ENCODE data around the gene JAKMIP3.

Gene JAKMIP3

DNA sequence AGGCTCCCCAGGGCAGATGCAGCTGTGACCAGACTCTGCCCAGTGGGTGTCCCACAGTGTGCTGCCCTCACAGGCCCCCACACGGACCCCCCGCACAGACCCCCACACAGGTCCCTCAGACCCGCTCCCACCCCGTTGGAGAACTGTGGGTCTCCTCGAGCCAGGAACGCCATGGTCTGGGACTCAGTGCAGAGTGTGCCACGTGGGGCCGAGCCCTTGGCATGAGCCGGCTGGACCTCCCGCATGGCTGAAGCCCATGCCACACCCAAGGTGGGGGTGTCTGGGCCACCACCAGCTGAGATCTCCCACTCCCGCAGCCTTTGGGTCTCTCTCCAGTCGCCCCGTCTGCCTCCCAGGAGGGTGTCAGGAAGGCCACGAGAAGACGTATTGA, 34.3 kb downstream of the JAKMIP3 start:
- no peak for DNase-seq

DNA sequence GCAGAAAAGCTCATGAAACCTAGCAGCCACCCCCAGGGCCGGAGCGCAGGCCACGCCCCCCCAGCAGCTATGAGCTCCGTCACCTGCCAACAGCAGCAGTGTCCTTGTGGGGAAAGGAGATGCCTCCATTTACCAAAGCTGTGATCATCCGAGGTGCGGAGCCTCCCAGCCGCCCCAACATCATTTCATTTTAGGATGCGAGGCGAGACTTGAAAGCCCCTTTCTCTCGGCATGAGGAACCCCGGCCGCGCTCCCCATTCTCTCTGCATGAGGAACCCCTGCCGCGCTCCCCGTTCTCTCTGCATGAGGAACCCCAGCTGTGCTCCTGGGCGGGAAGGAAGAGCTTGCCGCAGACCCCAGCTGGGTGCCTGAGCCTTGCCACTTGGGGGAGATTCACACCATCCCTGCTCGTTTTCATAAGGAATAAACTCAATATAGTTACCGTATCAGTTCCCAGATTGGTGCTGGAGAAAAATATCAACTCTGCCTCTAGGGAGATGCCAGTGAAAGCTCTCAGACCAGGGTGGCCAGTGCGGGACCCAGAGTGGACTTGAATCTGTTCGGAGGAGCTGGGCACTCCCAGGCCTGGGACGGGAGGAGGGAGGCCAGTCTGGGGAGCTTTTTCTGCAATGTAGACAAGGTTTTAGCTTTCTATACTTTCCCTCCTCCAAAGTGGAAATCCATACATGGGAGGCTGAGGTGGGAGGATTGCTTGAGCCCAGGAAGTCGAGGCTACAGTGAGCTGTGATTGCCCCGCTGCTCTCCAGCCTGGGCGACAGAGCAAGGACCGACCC, 35.0 kb downstream of the JAKMIP3 start:
- no peak for DNase-seq

DNA sequence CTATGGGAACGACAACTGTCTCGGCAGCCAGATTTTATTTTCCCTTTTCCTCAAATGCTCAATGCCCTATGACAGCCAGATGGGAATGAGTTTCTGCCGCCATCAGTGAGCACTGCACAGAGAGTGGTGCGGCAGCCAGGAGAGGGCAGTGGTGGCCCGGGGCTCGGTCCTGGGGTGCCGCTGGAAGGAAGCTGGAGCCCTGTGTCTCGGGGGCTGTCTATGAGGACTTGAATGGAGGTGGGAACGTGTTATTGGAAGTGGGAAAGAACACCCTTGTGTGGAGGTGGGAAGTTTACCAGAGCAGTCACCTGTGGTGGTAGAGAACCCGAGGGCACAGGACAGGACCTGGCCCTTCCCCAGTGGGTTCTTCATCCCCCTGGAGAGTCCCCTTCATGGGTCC, 35.8 kb downstream of the JAKMIP3 start:
- no peak for DNase-seq

DNA sequence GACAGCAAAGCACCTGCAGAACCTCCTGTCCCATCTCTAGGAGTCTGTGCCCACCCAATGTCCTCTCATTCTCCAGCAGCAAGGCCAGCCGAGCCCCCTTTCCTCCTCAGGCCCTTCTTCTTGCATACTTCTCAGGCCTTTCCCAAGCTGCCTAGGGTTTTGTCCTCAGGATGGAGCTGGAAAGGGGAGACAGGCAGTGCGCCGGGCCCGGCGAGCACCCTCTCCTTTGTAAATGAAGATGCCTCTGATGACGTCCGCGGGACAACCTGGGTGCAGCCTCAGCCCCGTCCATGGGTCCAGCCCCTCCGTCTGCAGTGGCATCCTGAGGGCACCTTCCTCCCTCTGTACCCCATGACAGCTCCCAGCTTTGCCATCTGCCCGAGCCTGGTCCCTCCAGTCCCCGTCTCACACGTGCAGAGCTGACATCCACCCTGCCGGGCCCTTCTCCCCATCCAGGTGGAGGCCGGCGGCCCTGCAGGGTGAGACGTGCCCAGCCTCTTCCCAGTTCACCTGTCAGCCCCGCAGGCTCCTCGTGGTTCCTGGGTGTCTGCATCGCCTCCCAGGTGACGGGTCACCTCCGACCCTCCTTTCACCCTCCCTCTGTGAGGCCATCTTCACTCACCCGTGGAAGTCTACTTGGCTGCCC, 36.4 kb downstream of the JAKMIP3 start:
- DNase-seq: no peak

DNA sequence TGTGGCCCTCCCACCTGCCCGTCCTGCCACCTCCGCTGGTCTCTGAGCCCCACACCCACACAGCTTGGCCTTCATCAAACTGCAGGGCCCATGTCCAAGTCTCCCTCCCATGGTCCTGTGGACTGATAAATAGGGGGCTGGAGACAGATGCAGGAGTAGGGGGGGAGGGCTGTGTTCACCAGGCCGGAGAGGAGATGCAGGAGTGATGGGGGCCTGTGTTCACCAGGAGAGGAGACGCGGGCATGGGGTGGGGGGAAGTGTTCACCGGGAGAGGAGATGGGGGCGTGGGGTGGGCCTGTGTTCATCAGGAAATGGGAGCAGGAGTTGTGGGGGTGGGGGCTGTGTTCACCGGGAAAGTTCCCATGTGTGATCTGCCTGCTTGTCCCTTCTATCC, 37.0 kb downstream of the JAKMIP3 start:
- DNase-seq: no peak

DNA sequence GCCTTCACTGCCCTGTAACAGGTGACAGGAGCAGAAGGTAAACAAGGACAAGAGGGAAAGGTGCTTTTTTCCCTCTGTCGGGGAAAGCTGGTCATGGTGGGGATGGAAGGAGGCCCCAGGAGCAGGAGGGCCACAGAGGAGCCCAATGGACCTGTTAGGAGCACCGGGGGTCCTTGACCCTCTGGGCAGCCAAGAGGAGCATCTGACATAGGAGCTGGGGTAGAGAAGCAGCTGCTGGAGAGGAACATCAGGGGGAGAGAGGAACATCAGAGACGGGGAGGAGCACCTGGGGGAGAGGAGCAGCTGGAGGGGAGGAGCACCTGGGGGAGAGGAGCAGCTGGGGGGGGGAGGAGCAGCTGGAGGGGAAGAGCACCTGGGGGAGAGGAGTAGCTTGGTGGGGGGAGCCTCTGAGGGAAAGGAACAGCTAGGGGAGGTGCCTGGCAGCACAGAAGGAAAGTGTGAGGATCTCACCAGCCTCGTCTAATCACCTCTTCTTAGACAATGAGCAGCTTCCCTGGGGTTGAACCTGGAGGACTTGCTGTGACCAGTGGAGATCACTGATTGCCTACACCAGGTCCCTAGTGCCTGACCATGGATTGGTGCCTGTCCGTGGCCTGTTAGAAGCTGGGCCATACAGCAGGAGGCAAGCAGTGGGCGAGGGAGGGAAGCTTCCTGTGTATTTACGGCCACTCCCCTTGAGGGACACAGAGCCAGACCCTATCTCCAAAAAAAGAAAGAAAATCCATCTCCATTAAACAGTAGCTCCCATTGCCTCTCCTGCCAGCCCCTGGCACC, 37.6 kb downstream of the JAKMIP3 start:
- no peak for DNase-seq

DNA sequence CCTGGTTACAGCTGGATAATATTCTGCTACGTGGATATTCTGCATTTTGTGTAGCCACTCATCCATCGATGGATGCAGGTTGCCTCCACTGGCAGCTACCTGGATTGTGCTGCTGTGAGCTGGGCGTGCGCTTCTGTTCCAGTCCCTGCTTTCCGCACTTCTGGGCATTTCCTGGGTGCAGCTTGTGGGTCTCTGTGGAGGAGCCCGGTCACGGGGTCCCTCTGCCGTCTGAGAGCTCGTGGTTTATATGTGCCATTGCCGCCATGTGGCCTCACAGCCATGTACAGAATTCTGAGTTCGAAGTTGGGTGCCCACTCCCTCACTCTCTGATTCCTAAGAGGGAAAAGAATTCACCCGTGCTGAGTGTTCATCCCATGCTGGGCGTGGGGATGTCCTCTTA, 38.3 kb downstream of the JAKMIP3 start:
- no peak for DNase-seq

DNA sequence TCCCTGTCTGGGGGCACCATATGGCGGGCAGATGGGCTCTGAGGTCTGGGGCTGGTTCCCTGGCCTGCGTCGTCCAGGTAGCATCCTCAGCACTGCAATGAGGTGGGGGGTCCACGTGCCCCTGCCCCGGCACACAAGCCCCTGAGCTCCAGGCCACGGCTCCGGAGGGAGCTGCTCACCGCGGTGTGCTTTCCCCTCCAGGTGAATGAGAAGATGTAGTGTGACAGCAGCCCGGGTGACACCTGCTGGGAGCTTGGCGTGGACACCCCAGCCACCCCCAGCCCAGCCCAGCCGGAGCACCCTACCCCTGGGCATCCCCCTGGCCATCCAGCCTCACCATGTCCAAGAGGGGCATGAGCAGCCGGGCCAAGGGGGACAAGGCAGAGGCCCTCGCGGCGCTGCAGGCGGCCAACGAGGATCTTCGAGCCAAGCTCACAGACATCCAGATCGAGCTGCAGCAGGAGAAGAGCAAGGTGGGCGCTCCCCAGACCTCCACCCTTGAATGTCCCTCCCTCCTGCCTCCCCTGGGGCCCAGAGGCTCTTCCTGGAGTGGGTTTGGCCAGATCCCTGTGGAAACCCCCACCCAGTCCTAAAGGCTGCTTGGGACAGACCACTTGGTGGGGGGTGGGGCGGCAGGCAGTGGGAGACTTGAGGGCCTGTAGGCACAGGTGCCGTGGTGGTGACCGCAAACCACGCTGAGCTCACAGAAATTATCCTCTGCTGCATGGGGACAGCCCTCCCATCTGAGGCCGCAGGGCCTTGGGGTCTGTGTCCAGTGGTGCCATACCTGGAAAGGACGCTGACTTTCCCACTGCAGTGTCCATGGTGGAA, 38.9 kb downstream of the JAKMIP3 start:
- no peak for DNase-seq

DNA sequence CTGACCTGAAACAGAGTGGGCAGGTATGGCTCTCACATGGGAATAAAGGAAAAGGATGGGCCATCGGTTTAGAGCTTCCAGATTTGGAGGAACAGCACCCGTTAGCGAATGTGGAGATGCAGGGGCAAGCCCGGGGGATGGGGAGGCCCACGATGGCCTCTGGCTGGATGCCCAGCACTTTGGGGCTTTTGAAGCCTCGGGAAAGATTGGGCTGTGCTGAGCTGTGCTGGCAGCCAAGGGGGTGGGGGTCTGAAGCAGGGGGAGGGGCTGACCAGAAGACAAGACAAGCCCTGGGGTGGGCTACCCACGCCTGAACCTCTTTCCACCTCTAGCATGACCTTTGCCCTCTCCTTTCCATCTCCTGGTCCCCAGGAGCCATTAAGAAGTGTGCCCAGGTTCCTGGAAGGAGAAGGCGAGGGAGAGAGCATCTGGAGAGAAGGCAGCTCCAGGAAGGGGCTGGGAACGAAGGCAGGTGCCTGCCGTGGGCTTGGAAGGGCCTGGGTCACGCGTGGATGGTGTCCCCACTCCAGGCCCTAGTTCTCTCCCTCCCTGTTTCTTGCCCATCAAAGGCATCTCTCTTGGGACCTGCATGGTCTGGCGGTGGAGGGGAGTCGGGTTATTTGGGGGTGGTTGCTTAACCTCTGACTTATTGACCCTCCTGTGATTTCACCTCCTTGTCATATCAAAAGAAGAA, 39.7 kb downstream of the JAKMIP3 start:
- DNase-seq: no peak

DNA sequence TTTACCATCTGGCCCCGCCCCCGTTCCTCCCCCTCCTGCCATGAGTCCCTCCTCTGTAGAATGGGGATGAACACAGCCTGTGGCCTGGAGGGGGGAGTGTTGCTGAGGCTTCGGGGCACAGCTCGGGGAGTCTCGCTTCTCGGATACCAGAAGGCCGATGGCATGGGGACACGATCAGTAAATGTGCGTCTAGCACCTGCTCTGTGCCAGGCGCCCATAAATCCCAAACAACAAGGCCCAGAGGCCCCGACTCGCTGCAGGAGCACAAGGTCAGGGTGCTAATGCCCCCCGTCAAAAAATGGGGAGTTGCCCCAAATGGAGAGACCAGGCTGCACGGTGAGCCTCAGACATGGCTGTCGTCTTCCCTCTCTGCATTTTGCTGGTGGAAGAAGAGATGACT, 40.7 kb downstream of the JAKMIP3 start:
- DNase-seq: no peak

DNA sequence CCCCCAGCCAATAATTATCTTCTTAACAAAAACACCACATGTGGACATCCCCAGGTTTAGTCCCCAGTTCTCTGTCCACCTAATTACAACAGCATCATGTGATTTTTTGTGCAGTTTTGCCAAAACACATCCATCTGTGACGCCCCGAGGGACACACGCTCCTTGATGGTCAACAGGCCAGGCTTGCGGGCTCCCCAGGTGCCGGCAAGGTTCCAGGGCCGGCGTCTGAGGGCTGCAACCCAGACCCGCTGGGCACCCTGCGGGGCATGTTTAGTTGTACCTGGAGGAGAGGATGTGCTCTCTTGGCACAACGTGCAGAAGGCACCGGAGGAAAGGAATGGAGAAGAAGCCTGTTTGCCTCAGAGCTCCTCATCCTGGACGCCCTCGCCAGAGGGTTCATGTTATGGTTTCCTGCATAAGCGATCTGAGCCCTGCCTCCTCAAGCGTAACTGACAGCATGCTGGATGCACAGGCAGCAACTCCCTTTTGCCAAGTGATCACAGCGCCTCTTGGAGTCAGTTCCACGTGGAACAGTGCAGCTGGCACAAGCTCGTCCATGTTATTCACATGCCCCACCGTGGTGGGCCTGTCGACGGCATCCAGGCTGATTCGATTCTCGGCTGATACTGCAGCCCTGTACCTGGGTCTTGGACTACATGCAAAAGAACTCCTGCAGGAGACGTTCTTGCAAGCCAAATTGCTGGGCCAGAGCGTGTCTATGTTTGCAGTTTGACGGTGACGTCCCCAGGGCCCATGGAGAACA, 41.6 kb downstream of the JAKMIP3 start:
- peak; percentile 17 for DNase-seq

DNA sequence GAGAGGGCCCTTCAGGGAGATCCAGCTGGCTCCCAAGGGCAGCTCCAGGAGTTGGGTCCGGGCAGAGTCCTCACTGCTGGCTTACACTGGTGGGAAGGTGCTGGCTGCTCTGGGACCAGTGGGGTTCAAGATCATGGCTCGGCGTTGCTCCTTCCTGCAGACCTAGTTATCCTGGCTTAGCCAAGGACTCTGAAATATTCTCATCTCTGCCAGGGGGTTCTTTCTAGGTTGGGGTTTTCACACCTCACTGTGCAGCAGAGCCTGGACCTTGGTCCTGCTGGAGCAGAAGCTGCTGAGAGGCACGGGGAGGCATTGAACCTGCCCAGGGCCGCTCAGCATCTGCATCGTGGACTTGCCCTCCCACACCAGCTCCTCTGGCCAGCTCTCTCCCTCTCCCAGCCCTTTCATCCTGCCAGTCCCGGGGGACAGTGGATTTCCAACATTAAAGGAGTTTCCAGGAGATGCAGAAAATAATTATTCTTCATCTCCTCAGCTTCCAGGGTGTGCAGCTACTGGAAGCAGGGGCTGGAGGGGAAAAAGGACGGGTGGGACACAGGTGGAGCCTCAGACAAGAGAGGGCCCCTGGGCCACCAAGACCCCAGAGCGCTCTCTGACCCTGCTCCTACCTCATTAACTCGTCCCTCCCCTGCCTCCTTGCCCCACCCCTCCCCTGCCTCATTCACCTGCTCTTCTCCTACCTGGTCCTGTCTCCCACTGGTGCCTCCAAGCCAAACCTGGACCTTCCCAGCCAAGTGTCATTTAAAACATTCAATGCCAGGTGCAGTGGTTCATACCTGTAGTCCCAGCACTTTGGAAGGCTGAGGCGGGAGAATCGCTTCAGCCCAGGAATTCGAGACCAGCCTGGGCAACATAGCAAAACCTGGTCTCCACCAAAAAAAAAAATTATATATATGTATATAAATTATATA, 42.5 kb downstream of the JAKMIP3 start:
- DNase-seq: no peak

DNA sequence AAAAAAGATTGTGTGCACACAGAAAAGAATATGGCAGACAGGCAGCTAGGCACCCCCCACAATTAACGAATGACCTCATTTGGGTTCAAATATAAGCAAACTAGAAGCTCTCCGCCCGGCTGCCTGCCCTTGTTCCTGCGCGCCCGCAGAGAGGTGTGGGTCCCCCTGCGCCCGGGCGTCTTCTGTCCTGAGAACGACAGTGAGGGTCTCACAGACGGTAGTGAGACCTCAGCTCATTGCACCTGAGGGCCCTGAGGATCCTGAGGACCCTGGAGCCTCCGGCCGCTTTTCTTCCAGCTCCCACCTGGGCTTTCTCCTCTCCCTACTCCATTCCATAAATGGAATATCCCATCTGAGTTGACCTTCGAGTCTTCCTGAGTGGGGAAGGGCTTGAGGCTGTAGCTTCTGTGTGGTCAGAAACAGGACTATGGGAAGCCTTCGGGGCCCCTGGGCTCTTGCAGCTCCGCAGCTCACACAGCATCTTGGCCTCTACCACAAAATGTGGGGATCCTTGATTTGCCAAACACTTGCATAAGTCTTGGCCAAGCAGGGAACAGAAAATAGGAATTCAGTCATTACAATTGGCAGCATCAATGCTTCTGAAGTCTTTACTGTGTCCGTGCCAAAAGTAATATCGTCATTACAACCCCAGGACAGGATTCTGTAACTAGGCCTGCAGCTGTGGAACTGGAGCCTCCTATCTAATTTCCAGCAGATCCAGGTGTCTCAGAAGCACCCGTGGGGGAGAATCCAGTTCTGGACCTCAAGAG, 43.8 kb downstream of the JAKMIP3 start:
- no peak for DNase-seq

DNA sequence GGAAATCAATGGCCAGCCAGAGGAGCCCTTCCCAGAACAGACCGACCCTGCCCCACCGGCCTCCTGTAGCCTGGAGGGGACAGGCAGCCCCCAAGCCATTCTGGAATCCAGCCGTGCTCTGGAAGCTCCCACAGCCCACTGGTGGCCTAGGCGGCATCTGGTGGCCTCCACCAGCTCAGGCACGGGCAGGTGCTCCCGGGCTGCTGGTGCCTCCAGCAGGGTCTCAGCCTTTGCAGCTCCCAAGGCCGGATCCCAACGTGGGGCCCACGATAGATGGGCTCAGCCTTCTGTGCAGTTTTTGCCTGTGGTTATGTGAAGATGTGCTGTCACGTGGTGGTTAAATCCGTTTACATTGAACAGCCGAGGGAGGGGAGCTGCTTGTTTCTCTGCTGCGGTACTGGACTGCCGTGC, 44.4 kb downstream of the JAKMIP3 start:
- DNase-seq: no peak

DNA sequence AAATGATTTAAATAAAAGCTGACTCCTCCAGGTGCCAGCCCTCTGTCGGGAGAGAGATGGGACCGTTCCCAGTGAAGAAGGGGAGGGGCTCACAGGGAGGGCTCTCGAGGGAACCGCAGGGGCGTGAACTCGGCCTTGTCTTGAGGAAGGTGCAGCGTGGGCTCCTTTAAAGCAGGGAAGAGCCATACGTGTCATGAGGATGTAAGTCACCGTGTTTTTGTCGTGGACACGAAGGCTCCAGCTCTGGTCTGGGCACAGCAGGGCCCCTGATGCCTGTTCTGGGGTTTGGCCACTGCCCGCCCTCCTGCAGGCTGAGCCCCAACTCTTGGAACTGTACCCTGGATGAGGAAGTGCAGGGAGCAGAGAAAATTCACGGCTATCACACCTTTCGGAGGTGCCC, 45.0 kb downstream of the JAKMIP3 start:
- DNase-seq: no peak

DNA sequence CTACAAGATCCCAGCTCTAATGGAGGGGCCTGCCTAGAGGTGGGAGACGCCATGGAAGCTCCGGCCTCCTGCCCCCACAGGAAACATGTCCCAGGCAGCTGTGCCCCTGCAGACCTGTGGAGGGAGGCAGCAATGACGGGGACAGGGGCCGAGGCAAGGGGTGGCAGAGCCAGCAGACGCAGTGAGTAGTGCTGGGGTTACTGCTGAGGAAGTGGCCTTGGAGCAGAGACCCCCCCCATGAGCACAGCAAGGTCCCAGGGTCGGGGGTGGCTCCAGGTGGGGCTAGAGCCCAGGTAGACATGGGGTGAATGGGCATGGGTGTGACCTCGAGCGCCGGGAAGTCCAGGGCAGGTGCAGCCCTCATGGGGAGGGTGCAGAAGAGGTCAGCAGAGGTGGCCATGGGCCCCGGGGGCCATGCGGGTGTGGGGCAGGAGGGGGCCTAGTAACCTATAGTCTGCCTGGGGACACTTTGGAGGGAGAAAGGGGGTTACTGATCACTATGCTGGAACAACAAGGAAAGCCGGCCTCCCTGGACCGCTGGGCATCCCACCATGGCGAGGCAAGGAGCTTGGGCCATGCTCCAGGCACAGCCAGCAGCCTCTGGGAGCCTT, 45.5 kb downstream of the JAKMIP3 start:
- no peak for DNase-seq

DNA sequence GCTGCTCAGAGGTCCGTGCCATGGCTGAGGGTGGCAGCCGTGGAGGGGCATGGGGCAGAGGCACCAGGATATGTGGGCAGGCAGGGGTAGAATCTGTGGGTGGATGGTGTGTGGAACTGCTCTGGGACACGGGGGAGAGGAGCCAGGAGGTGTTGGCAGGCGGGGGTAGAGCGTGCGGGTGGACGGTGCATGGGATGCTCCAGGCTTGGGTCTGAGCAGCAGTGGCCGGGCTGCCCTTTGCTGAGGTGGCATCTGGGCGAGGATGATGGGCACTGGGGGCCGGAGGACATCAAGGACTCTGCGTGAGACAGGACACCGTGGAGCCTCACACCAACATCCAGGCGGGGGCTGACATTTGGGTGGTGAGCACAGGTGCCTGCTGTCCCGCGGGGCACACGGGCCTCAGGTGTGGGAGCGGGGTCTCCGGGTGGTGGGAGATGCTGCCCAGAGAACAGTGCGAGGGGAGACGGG, 46.2 kb downstream of the JAKMIP3 start:
- DNase-seq: no peak

DNA sequence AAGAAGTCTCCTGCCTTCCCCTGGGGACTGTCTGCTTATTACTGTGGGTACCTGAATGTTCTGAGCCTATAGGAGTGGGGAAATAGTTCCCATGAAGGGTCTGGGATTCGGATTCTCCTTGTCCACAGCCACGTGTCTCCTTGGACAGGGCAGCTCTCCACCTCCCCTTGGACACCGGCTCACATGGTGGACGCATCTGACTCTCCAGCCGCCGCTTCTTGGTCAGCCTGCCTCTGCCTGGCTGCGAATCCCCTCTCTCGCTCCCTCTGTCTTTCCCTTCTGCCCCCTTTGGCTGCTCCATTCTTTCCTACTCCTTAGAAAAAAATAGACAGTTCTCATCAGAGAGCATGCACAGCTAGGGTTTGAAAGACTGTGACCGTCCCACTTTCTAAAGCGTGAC, 46.9 kb downstream of the JAKMIP3 start:
- no peak for DNase-seq

DNA sequence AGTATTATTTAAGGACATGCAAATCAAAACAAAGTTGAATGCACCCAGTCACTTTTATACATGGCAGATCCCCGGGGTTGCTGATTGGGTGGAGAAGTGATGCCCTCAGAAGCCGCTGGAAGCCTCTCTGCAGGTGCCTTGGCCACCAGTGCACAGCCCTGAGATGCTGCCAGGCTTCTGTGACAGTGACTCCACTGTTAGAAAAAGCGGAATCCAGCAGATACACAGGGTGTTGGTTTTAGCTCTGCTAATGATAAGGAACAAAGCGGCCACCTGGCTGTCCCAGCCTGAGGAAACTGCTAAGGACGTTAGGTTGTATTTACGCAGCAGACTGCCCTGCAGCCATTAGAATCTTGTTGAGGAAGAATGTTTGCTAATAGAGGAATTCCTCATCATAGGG, 47.5 kb downstream of the JAKMIP3 start:
- no peak for DNase-seq

Data from DMS79 treated with DMSO at 0.1 percent for 48 hours (cell line).